HepG2 (cell line): Measurements from ENCODE around the gene C14orf93.

ENCODE experiments used
- NCOA2 ChIP-seq: sonication (generic); formaldehyde crosslinking; IDR thresholded peaks from 2 replicates; pipeline ENCODE4 v1.8.0; 2022; ENCODE audit warnings: inconsistent platforms
- ZNF326 ChIP-seq: sonication (generic); formaldehyde crosslinking; IDR thresholded peaks from 2 replicates; pipeline ENCODE4 v1.4.0; 2020; ENCODE audit warnings: missing genetic modification reagents, borderline replicate concordance
- TF ChIP-seq, protein P1 (sequence below): IDR thresholded peaks from 2 replicates; pipeline ENCODE4 v1.6.1; 2012; ENCODE audit warnings: low read length, improper control_type of control experiment
- TF ChIP-seq, protein P2 (sequence below): sonication (generic); formaldehyde crosslinking; IDR thresholded peaks from 2 replicates; pipeline ENCODE4 v1.5.1; 2020; ENCODE audit warnings: mild to moderate bottlenecking, missing genetic modification reagents, moderate library complexity

DNA sequence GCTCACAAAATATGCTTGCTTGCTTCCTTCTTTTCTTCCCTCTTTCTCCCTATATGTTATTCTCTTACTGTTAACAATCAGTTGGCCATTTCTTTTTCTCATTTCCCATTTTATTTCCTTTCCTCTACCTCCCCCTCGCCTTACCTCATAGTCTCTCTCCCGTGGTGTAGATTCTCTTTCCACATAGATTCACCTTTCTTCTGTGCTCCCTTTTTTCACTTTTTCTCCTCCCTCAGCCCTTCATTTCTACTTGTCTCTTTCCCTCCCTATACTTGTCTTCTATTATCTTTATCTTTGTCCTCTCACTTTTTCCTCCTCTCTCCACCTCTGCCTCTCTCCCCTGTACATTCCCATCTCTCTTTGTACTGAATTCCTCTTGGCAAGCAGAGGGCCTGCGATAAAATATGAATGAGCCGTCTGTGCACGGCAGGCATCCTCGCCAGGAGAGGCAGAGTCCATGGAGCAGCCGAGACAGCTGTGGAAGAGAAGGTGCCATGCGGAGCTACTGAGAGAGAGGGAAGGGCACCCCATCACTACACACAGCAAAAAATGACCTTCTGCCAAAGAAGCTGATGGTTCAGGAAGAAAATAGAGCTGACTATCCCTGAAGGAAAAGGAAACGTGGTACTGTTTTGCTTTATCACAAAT is 12.1 kb downstream of the C14orf93 start:
- TF ChIP-seq, protein P1, sequence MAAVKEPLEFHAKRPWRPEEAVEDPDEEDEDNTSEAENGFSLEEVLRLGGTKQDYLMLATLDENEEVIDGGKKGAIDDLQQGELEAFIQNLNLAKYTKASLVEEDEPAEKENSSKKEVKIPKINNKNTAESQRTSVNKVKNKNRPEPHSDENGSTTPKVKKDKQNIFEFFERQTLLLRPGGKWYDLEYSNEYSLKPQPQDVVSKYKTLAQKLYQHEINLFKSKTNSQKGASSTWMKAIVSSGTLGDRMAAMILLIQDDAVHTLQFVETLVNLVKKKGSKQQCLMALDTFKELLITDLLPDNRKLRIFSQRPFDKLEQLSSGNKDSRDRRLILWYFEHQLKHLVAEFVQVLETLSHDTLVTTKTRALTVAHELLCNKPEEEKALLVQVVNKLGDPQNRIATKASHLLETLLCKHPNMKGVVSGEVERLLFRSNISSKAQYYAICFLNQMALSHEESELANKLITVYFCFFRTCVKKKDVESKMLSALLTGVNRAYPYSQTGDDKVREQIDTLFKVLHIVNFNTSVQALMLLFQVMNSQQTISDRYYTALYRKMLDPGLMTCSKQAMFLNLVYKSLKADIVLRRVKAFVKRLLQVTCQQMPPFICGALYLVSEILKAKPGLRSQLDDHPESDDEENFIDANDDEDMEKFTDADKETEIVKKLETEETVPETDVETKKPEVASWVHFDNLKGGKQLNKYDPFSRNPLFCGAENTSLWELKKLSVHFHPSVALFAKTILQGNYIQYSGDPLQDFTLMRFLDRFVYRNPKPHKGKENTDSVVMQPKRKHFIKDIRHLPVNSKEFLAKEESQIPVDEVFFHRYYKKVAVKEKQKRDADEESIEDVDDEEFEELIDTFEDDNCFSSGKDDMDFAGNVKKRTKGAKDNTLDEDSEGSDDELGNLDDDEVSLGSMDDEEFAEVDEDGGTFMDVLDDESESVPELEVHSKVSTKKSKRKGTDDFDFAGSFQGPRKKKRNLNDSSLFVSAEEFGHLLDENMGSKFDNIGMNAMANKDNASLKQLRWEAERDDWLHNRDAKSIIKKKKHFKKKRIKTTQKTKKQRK: no peak
- TF ChIP-seq NCOA2 (CRISPR knock-in tag): no peak
- TF ChIP-seq, protein P2, sequence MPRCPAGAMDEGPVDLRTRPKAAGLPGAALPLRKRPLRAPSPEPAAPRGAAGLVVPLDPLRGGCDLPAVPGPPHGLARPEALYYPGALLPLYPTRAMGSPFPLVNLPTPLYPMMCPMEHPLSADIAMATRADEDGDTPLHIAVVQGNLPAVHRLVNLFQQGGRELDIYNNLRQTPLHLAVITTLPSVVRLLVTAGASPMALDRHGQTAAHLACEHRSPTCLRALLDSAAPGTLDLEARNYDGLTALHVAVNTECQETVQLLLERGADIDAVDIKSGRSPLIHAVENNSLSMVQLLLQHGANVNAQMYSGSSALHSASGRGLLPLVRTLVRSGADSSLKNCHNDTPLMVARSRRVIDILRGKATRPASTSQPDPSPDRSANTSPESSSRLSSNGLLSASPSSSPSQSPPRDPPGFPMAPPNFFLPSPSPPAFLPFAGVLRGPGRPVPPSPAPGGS: no peak
- no peak for TF ChIP-seq ZNF326 (CRISPR knock-in tag)
